HL-60 (cell line): Measurements from ENCODE around the gene TALDO1.

Source experiments
- GABPA ChIP-seq: IDR thresholded peaks from 2 replicates; pipeline ENCODE4 v1.6.1; 2012; ENCODE audit warnings: low read depth
- POLR2AphosphoS5 ChIP-seq: IDR thresholded peaks from 2 replicates; pipeline ENCODE4 v1.6.1; 2012; ENCODE audit warnings: low read depth
- TF ChIP-seq, protein P1 (sequence below): IDR thresholded peaks from one replicate; pipeline ENCODE4 v1.5.1; 2011; ENCODE audit warnings: low read length, control low read depth, inconsistent platforms; ENCODE audit not compliant: insufficient read depth

DNA sequence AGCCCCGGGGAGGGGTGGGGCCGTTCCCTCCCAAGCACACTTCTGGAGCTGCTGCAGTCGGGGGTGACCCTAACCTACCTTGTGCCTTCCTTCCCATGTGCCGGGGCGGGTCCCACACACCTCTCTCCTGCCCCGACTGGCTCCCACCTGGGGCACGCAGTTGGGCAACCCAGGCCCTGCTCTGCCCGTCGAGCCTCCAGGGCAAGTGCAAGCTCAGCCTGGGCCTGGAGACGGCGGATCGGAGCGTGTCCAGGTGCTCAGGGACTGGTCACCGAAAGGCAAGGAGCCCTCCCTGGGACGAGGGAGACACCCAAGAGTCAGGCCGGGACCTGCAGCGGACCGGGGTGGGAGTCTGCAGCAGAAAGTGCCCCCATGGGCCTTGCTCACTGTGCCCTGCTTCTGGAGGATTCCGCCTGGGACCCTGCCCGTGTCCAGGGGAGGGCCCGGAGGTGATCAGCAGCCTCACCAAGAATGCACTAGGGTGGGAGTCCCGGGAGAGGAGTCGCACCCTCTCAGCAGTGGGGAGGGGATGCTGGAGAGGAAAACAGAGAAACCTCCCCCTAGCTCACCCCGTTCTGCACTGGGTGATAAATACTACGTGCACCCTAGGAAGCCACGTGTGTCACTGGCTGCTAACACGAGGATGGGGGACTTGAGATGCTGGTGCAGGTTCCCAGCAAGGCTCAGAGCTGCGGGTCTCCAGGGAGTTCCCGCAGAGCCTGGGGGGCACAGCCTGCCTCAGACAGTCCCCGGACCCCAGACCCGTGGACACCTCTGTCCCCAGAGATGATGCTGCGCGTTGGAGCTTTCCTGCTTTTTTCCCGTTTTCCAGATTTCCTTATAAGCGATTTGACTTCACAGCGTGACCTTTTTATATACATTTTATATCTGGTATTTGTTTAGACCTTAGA is 35.3 kb downstream of the TALDO1 start:
- TF ChIP-seq, protein P1, sequence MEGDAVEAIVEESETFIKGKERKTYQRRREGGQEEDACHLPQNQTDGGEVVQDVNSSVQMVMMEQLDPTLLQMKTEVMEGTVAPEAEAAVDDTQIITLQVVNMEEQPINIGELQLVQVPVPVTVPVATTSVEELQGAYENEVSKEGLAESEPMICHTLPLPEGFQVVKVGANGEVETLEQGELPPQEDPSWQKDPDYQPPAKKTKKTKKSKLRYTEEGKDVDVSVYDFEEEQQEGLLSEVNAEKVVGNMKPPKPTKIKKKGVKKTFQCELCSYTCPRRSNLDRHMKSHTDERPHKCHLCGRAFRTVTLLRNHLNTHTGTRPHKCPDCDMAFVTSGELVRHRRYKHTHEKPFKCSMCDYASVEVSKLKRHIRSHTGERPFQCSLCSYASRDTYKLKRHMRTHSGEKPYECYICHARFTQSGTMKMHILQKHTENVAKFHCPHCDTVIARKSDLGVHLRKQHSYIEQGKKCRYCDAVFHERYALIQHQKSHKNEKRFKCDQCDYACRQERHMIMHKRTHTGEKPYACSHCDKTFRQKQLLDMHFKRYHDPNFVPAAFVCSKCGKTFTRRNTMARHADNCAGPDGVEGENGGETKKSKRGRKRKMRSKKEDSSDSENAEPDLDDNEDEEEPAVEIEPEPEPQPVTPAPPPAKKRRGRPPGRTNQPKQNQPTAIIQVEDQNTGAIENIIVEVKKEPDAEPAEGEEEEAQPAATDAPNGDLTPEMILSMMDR = no peak
- TF ChIP-seq POLR2AphosphoS5 (no peak), GABPA (no peak)
